Adrenal gland (tissue), 5 donors: ENCODE data around the gene ANKS1B.

Experiments used
- CTCF ChIP-seq, 6 experiments: fragments of 450-650 bp in 4 of 6; fragments of 200-600 bp in 2 of 6; sonication (generic) in 1 of 6; IDR thresholded peaks; 1 replicate in 5 of 6; 2 replicates in 1 of 6; pipeline versions ENCODE4 v1.5.1 to v1.8.0; 2016 to 2021; ENCODE audit warnings: antibody characterized with exemption in 6 of 6, mild to moderate bottlenecking in 2 of 6, moderate library complexity in 1 of 6
- POLR2A ChIP-seq, 2 donors: fragments of 450-650 bp; IDR thresholded peaks; one replicate each; pipeline ENCODE4 v1.6.1; 2017; ENCODE audit warnings: antibody characterized with exemption in 2 of 2, mild to moderate bottlenecking in 2 of 2, moderate library complexity in 1 of 2
- donor health status: DM: no; HTN: no; CAD: no.

GRCh38 chr12:99746538-99746937 lies 238.2 kb downstream of the ANKS1B start:
- no peak for TF ChIP-seq POLR2A (IDR thresholded peaks at IDR 0.05)
- no peak for TF ChIP-seq CTCF (IDR thresholded peaks at IDR 0.05)
